ENCODE data around the gene SAAL1. TPM values are rescaled to one million over a fixed set of nuclear protein-coding genes. Genes with fewer than 3 reads are reported as not detected.

Gene SAAL1
- 50.8 and 73.4 TPM in 2 replicates for total RNA-seq (ENCODE audit: low replicate concordance)

DNA sequence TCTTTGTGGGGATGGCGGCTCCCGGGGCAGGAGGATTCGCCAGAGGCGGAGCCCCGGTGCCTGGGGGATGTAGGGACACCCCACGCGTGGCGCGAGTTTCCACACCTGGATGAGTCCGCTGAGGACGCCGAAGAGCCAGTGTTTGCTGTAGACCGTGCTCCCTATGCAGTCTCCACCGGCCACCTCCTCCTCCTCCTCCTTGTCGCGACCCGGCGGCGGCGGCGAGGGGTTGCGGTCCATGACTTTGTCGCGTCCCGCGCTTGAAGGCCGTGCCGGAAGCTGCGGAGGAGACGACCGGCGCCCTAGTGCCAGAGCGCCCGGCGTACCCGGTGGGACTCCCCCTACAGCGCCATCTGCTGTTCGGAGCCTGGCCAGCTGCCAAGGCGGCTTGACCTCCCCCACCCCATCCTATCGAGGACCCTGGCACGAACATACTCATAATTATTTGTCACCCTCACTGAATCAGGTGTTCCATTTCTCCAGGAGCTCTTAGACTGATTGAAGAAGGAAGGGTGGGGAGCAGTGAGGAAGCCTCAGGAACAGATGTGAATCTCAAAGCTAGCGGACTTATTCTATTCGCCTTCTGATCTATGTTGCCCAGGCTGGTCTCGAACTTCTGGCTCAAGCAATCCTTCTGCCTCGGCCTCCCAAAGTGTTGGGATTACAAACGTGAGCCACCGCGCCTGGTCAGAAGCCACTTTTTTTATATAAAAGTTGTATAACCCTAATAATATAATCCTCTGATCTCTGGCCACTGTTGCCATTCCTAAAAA lies at the start of gene SAAL1:
SAAL1 (minus strand) TSS at position 281 of the 773 bp plus-strand sequence; CDS start at position 240, 41 bp downstream.
- Mint-ChIP-seq H3K9me3 (no peaks in the 10 kb centered on the region), H3K27me3 (ENCODE audit: insufficient read depth, low read depth) (no peaks in the 10 kb centered on the region), H3K4me1 (peaks cover 8% of the 10 kb centered on the region), H3K36me3 (peaks cover 14% of the 10 kb centered on the region), H3K27ac (peak within 1 kb of the TSS; percentile 76), H3K4me3 (peak within 1 kb of the TSS; percentile 97)
- Histone ChIP-seq H3K4me2 (peak within 1 kb of the TSS; percentile 75), H3K4me1 (peaks cover 9% of the 10 kb centered on the region), H3F3A (ENCODE audit: low read depth) (no peaks in the 10 kb centered on the region), H3K9ac (peak within 1 kb of the TSS; percentile 90), H3K36me3 (peaks cover 10% of the 10 kb centered on the region), H3K4me3 (peak within 1 kb of the TSS; percentile 100), H3K79me2 (ENCODE audit: low read depth) (peaks cover 49% of the 10 kb centered on the region), H2AFZ (replicated peaks) (peak within 1 kb of the TSS; percentile 97), H3K27ac (no peak within 1 kb of the TSS), H3K27me3 (peaks cover 16% of the 10 kb centered on the region), H4K20me1 (ENCODE audit: low read depth) (peaks cover 18% of the 10 kb centered on the region), H3K9me3 (ENCODE audit: low read depth) (no peaks in the 10 kb centered on the region)
- DNase-seq (ENCODE audit: low spot score) = peak; percentile 94
- TF ChIP-seq, protein P1, sequence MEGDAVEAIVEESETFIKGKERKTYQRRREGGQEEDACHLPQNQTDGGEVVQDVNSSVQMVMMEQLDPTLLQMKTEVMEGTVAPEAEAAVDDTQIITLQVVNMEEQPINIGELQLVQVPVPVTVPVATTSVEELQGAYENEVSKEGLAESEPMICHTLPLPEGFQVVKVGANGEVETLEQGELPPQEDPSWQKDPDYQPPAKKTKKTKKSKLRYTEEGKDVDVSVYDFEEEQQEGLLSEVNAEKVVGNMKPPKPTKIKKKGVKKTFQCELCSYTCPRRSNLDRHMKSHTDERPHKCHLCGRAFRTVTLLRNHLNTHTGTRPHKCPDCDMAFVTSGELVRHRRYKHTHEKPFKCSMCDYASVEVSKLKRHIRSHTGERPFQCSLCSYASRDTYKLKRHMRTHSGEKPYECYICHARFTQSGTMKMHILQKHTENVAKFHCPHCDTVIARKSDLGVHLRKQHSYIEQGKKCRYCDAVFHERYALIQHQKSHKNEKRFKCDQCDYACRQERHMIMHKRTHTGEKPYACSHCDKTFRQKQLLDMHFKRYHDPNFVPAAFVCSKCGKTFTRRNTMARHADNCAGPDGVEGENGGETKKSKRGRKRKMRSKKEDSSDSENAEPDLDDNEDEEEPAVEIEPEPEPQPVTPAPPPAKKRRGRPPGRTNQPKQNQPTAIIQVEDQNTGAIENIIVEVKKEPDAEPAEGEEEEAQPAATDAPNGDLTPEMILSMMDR (IDR thresholded peaks at IDR 0.05) = peak; percentile 90
- TF ChIP-seq EZH2 (IDR thresholded peaks at IDR 0.05) (peak; percentile 46), EZH2phosphoT487 (IDR thresholded peaks at IDR 0.05) (no peak)

GRCh38 chr11:18151581-18151980 lies 45.7 kb upstream of the SAAL1 start:
- Mint-ChIP-seq H3K4me3 (no peak overlapping the region), H3K27ac (no peak overlapping the region), H3K36me3 (no peaks in the 10 kb centered on the region), H3K4me1 (no peaks in the 10 kb centered on the region), H3K9me3 (no peaks in the 10 kb centered on the region), H3K27me3 (ENCODE audit: insufficient read depth, low read depth) (peaks cover 3% of the 10 kb centered on the region)
- Histone ChIP-seq H3K36me3 (no peaks in the 10 kb centered on the region), H3K4me1 (no peaks in the 10 kb centered on the region), H3K27ac (no peak overlapping the region), H3K4me2 (no peak overlapping the region), H3F3A (ENCODE audit: low read depth) (no peaks in the 10 kb centered on the region), H3K9me3 (ENCODE audit: low read depth) (no peaks in the 10 kb centered on the region), H3K79me2 (ENCODE audit: low read depth) (no peaks in the 10 kb centered on the region), H4K20me1 (ENCODE audit: low read depth) (no peaks in the 10 kb centered on the region), H2AFZ (replicated peaks) (peak overlapping the region; percentile 20), H3K9ac (no peak overlapping the region), H3K4me3 (no peak overlapping the region), H3K27me3 (no peaks in the 10 kb centered on the region)
- TF ChIP-seq EZH2phosphoT487 (IDR thresholded peaks at IDR 0.05) (no peak), EZH2 (IDR thresholded peaks at IDR 0.05) (no peak)
- TF ChIP-seq, protein P1 (IDR thresholded peaks at IDR 0.05) = no peak
- DNase-seq (ENCODE audit: low spot score) = no peak

DNA sequence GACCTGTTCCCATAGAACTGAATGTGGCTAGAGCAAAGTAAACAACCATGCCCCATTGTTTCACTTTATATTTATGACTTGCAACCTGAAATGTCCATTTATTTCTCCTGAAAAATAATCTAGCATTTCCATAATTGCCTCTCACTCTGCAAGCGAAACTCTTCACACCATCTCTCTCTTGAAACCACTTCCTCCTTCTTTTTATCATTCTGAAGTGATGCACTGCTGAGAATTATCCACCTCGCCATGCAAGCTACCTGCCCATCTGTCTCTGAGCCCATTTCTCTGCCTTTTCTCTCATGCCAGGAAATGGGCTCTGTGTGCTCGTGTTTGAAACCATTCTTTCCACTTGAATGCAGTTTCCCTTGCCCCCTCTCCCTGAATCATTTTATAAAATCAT lies 40.0 kb upstream of the SAAL1 start:
- H3K4me2 ChIP-seq = no peak overlapping the region
- no peak overlapping the region for H3K27ac Mint-ChIP-seq
- no peak overlapping the region for H3K4me3 ChIP-seq
- H3K4me1 Mint-ChIP-seq = no peaks in the 10 kb centered on the region
- H3K4me1 ChIP-seq = no peaks in the 10 kb centered on the region
- H3F3A ChIP-seq (ENCODE audit: low read depth) = no peaks in the 10 kb centered on the region
- H3K27ac ChIP-seq = no peak overlapping the region
- no peaks in the 10 kb centered on the region for H3K79me2 ChIP-seq (ENCODE audit: low read depth)
- no peak overlapping the region for H3K4me3 Mint-ChIP-seq
- H3K27me3 Mint-ChIP-seq (ENCODE audit: insufficient read depth, low read depth) = no peaks in the 10 kb centered on the region
- no peaks in the 10 kb centered on the region for H4K20me1 ChIP-seq (ENCODE audit: low read depth)
- no peaks in the 10 kb centered on the region for H3K36me3 ChIP-seq
- H3K9ac ChIP-seq = no peak overlapping the region
- no peaks in the 10 kb centered on the region for H3K9me3 ChIP-seq (ENCODE audit: low read depth)
- H3K27me3 ChIP-seq = no peaks in the 10 kb centered on the region
- no peaks in the 10 kb centered on the region for H3K9me3 Mint-ChIP-seq
- TF ChIP-seq EZH2 (IDR thresholded peaks at IDR 0.05) (no peak), EZH2phosphoT487 (IDR thresholded peaks at IDR 0.05) (no peak)
- no peaks in the 10 kb centered on the region for H3K36me3 Mint-ChIP-seq
- no peak for DNase-seq (ENCODE audit: low spot score)
- no peak overlapping the region for H2AFZ ChIP-seq (replicated peaks)

- H3K9me3 Mint-ChIP-seq = no peaks in the 10 kb centered on the region
- H3K27ac ChIP-seq = no peak overlapping the region
- no peaks in the 10 kb centered on the region for H3K4me1 Mint-ChIP-seq
- no peak overlapping the region for H3K9ac ChIP-seq
- no peak overlapping the region for H3K4me3 Mint-ChIP-seq
- H3K27me3 ChIP-seq = no peaks in the 10 kb centered on the region
- no peaks in the 10 kb centered on the region for H3F3A ChIP-seq (ENCODE audit: low read depth)
- H3K27ac Mint-ChIP-seq = no peak overlapping the region
- no peaks in the 10 kb centered on the region for H3K4me1 ChIP-seq
- H3K36me3 ChIP-seq = no peaks in the 10 kb centered on the region
- H2AFZ ChIP-seq (replicated peaks) = no peak overlapping the region
- no peaks in the 10 kb centered on the region for H3K79me2 ChIP-seq (ENCODE audit: low read depth)
- no peaks in the 10 kb centered on the region for H3K36me3 Mint-ChIP-seq
- TF ChIP-seq EZH2phosphoT487 (IDR thresholded peaks at IDR 0.05) (no peak), EZH2 (IDR thresholded peaks at IDR 0.05) (no peak)
- TF ChIP-seq, protein P1 (IDR thresholded peaks at IDR 0.05) = peak; percentile 51
- H3K27me3 Mint-ChIP-seq (ENCODE audit: insufficient read depth, low read depth) = peaks cover 3% of the 10 kb centered on the region
- no peak overlapping the region for H3K4me3 ChIP-seq
- no peak overlapping the region for H3K4me2 ChIP-seq
- no peak for DNase-seq (ENCODE audit: low spot score)
- H4K20me1 ChIP-seq (ENCODE audit: low read depth) = no peaks in the 10 kb centered on the region
- H3K9me3 ChIP-seq (ENCODE audit: low read depth) = no peaks in the 10 kb centered on the region
Observed at GRCh38 chr11:18145025-18145424, 39.1 kb upstream of the SAAL1 start.

Measured in neural progenitor cell (in vitro differentiated cells).